Fibroblast of pulmonary artery (primary cell): Measurements from ENCODE around the gene ANGPTL8.

Experiments used
- DNase-seq: peaks from one replicate; pipeline ENCODE4 v3.0.0-alpha.2; 2010; ENCODE audit warnings: low read depth
- H3K4me3 ChIP-seq: replicated peaks from 2 replicates; pipeline ENCODE4 v1.5.1; 2011; ENCODE audit warnings: low read depth, mild to moderate bottlenecking, control low read depth, low read length, moderate library complexity
- CTCF ChIP-seq: IDR thresholded peaks from 2 replicates; pipeline ENCODE4 v1.5.1; 2011; ENCODE audit warnings: mild to moderate bottlenecking, control low read depth, low read length, inconsistent platforms; ENCODE audit errors: missing control alignments

The ANGPTL8 gene

GRCh38 chr19:11274533-11275086, 35.2 kb downstream of the ANGPTL8 start:
- TF ChIP-seq CTCF, result no peak
- DNase-seq, result no peak

GRCh38 chr19:11278670-11279069, 39.3 kb downstream of the ANGPTL8 start:
- no peak overlapping the region for H3K4me3 ChIP-seq
- DNase-seq, result peak; percentile 70
- no peak for TF ChIP-seq CTCF

More at GRCh38 chr19:11274533-11275086, 35.2 kb downstream of the ANGPTL8 start:
- H3K4me3 ChIP-seq, result no peak overlapping the region

- no peak overlapping the region for H3K4me3 ChIP-seq
- TF ChIP-seq CTCF, result no peak
- peak; percentile 45 for DNase-seq
These were observed 40.3 kb downstream of the ANGPTL8 start for GRCh38 chr19:11279505-11280236.

- DNase-seq, result no peak
- TF ChIP-seq CTCF, result no peak
These were observed 42.1 kb downstream of the ANGPTL8 start for GRCh38 chr19:11281356-11282049.

GRCh38 chr19:11284515-11284914, 45.1 kb downstream of the ANGPTL8 start:
- no peak for DNase-seq
- TF ChIP-seq CTCF, result no peak
- no peak overlapping the region for H3K4me3 ChIP-seq

More at GRCh38 chr19:11281356-11282049, 42.1 kb downstream of the ANGPTL8 start:
- no peak overlapping the region for H3K4me3 ChIP-seq

- peak; percentile 33 for TF ChIP-seq CTCF
- peak; percentile 86 for DNase-seq
- H3K4me3 ChIP-seq, result no peak overlapping the region
These were observed 47.0 kb downstream of the ANGPTL8 start for GRCh38 chr19:11286312-11286974.
